AG10803 (cell line): ENCODE measurements around the gene ARL14EPL.

ENCODE experiments used
- DNase-seq: peaks from one replicate; pipeline ENCODE4 v3.0.0; 2010; ENCODE audit warnings: low read depth
- H3K4me3 ChIP-seq: 2 replicates; pipeline ENCODE4 v1.5.1; 2011; ENCODE audit warnings: mild to moderate bottlenecking, low read length, control low read depth
- CTCF ChIP-seq: conservative IDR thresholded peaks from 2 replicates; pipeline ENCODE4 v1.5.1; 2011; ENCODE audit warnings: mild to moderate bottlenecking, low read length, control low read depth, inconsistent platforms

The ARL14EPL gene

GRCh38 chr5:116025866-116026265, 6.4 kb upstream of the ARL14EPL start:
- no peak for TF ChIP-seq CTCF
- no peak overlapping the region for H3K4me3 ChIP-seq
- DNase-seq = no peak

GRCh38 chr5:116032991-116033390, 719 bp downstream of the ARL14EPL start:
- no peak for TF ChIP-seq CTCF

GRCh38 chr5:116035123-116035522, 2.9 kb downstream of the ARL14EPL start:
- no peak for DNase-seq
- TF ChIP-seq CTCF = no peak
- no peak overlapping the region for H3K4me3 ChIP-seq

More at GRCh38 chr5:116032991-116033390, 719 bp downstream of the ARL14EPL start:
- H3K4me3 ChIP-seq = no peak overlapping the region
- no peak for DNase-seq

- H3K4me3 ChIP-seq = no peak overlapping the region
- DNase-seq = no peak
- TF ChIP-seq CTCF = peak; percentile 27; the same call in 1 of the 2 replicates
These were observed 5.1 kb downstream of the ARL14EPL start for GRCh38 chr5:116037236-116037822.

- no peak for TF ChIP-seq CTCF
- DNase-seq = no peak
- H3K4me3 ChIP-seq = no peak overlapping the region
These were observed 6.5 kb downstream of the ARL14EPL start for GRCh38 chr5:116038817-116039216.

GRCh38 chr5:116042375-116042774, 10.1 kb downstream of the ARL14EPL start:
- no peak for TF ChIP-seq CTCF
- DNase-seq = no peak
- no peak overlapping the region for H3K4me3 ChIP-seq

GRCh38 chr5:116044073-116044472, 11.8 kb downstream of the ARL14EPL start:
- H3K4me3 ChIP-seq = no peak overlapping the region
- TF ChIP-seq CTCF = no peak
- no peak for DNase-seq
